ENCODE measurements around the gene PRM3.

- no peak for TF ChIP-seq EZH2phosphoT487 (IDR thresholded peaks at IDR 0.05; ENCODE audit: insufficient read depth, low read depth)
- TF ChIP-seq EZH2 (IDR thresholded peaks at IDR 0.05; ENCODE audit: insufficient read depth, poor library complexity, severe bottlenecking) = no peak
These were observed 20.9 kb downstream of the PRM3 start for GRCh38 chr16:11252482-11252931.

Measured in GM23248 (cell line).